ENCODE data around the gene DPEP1.
A peak's percentile ranks its signal among the peaks of the same experiment; 100 is the strongest.
"Not testable (repeated sequence)": the region's sequence is repeated elsewhere in the genome, so short reads cannot be mapped to it uniquely, and the experiment has no call there.

Gene DPEP1

GRCh38 chr16:89656435-89657121, 43.1 kb downstream of the DPEP1 start:
- DNase-seq = peak in 1 of 2 experiments; percentile 17

GRCh38 chr16:89657442-89658220, 44.2 kb downstream of the DPEP1 start, which contains the start of the genes CHMP1A and SPATA33:
TSS of gene CHMP1A (minus strand) at chr16:89657708. CDS start at chr16:89657588, 120 bp downstream.
TSS of gene SPATA33 (plus strand) at chr16:89657836. CDS start at chr16:89657912, 76 bp downstream.
- DNase-seq = peak; percentile 95 to 96

DNA sequence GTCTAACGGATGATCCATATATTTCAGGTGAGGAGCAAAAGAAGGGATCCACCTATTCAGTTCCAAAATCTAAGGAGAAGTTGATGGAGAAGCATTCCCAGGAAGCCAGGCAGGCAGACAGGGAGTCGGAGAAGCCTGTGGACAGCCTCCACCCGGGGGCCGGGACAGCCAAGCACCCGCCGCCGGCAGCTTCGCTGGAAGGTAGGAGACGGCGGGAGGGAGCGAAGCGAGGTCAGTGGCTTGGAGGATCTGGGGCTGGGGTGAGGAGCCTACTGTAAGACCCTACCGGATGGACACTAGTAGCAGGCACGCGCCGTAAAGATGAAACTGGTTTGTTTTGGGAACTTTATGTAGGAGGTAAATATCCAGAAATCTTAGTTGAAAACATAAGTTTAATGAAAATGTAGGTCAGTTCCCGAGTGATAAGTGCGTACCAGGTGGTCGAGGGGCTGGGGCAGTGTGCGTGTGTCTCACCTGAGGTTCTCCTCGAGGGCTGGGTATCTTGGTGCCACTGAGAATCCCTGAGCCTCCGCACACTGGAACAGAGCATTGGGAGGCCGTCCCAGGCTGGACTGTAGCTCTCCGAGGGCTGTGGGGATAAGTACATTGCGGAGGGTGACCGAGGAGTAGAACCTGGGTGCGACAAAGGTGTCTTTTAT, 44.9 kb downstream of the DPEP1 start:
- no peak for DNase-seq

GRCh38 chr16:89660146-89660545, 46.7 kb downstream of the DPEP1 start:
- DNase-seq = no peak

- DNase-seq = no peak
Observed at GRCh38 chr16:89661215-89661614, 47.8 kb downstream of the DPEP1 start.

DNA sequence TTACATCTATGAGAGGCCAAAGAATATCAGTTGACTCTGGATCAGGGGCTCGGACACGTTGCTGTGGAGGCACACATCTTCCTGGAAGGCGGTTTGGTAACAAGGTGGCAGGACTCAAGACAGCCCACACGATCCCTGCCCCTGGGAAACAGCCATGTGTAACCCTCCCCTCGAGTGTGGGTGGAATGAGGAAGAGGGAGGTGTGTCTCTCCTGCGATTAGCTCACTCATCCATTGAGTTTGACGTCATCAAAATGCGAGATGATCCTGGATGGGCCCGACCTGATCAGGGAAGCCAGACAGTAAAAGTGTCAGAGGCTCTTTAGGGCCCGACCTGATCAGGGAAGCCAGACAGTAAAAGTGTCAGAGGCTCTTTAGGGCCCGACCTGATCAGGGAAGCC, 50.8 kb downstream of the DPEP1 start:
- not testable (repeated sequence) for DNase-seq

GRCh38 chr16:89667000-89667399, 53.6 kb downstream of the DPEP1 start:
- DNase-seq = peak in 1 of 2 experiments; percentile 41

DNA sequence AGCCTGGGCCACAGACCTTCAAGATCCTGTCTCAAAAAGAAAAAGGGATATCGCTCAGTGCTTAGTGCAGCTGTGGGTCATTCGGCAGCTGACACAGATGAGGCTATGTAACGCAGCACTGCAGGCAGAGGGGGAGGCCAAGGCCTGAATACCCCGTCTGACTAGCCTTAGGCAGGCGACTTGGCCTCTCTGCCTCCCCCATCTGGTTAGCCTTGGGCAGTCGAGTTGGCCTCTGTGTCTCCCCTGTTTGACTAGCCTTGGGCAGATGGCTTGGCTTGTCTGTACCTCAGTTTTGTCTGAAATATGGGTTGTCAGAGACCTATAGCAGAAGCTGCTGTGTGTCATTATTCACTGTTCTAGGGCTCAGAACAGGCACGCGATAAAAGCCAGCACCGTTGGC, 54.2 kb downstream of the DPEP1 start:
- DNase-seq = no peak

GRCh38 chr16:89668790-89669158, 55.3 kb downstream of the DPEP1 start:
- DNase-seq = no peak

- no peak for DNase-seq
Observed at GRCh38 chr16:89669755-89670154, 56.3 kb downstream of the DPEP1 start.

GRCh38 chr16:89670496-89671431, 57.3 kb downstream of the DPEP1 start:
- no peak for DNase-seq

DNA sequence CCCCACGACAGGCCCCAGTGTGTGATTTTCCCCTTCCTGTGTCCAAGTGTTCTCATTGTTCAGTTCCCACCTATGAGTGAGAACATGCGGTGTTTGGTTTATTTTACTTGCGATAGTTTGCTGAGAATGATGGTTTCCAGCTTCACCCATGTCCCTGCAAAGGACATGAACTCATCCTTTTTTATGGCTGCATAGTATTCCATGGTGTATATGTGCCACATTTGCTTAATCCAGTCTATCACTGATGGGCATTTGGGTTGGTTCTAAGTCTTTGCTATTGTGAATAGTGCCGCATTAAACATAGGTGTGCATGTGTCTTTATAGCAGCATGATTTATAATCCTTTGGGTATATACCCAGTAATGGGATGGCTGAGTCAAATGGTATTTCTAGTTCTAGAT, 58.1 kb downstream of the DPEP1 start:
- not testable (repeated sequence) for DNase-seq

- DNase-seq = no peak
Observed at GRCh38 chr16:89672177-89672941, 58.9 kb downstream of the DPEP1 start.

GRCh38 chr16:89678258-89678657, 64.8 kb downstream of the DPEP1 start:
- no peak for DNase-seq

DNA sequence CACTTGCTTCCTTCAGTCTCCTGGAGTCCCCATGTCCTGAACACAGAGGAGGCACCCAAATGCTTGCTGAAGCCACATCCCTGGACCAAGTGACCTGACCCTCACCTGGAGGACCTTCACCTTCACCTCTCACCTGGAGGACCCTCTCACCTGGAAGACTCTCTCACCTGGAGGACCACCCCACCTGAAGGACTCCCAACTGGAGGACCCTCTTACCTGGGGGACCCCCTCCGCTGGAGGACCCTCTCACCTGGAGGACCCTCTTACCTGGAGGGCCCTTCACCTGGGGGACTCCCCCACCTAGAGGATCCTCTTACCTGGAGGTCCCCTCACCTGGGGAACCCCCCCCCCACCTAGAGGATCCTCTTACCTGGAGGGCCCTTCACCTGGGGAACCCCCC, 72.5 kb downstream of the DPEP1 start:
- DNase-seq = no peak

DNA sequence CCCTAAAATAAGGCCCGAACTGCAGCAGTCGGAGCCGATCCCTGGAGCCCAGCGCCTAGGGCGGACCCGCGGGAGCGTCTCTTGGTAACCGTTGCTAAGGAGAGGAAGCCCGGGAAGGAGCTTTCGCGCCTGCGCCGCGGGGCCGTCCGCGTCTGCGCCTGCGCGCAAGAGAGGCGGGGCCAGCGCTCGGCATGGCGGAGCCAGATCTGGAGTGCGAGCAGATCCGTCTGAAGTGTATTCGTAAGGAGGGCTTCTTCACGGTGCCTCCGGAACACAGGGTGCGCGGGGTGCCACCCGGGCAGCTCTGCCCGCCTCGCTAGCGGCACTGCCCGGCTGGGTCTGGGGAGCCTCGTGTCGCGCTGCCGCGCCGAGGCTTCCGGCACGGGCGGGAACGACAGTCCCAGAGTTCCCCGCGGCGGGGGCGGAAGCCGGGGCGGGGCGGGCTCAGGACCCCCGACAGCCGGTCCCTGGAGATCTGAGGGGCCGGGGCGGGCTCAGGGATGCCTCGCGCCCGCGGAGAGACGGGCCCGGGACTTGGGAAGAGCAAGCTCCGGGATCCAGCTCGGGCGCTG, 73.2 kb downstream of the DPEP1 start, which contains the start of gene CDK10:
Gene CDK10 (plus strand): TSS at position 170 of the 572 bp plus-strand sequence. CDS start 22 bp downstream, at position 192.
- peak; percentile 97 for DNase-seq

GRCh38 chr16:89687092-89687940, 73.9 kb downstream of the DPEP1 start:
- no peak for DNase-seq
